HG02981 (cell line): ENCODE results near the gene TIGAR.

Source experiments
- ATAC-seq: cut with Tn5 transposase; IDR thresholded peaks from one replicate; pipeline ENCODE4 v1.9.1; 2021; ENCODE audit warnings: mild to moderate bottlenecking, moderate library complexity; ENCODE audit not compliant: unreplicated experiment

The TIGAR gene

GRCh38 chr12:4301932-4302501 is 19.0 kb upstream of the TIGAR start:
- no peak for ATAC-seq

DNA sequence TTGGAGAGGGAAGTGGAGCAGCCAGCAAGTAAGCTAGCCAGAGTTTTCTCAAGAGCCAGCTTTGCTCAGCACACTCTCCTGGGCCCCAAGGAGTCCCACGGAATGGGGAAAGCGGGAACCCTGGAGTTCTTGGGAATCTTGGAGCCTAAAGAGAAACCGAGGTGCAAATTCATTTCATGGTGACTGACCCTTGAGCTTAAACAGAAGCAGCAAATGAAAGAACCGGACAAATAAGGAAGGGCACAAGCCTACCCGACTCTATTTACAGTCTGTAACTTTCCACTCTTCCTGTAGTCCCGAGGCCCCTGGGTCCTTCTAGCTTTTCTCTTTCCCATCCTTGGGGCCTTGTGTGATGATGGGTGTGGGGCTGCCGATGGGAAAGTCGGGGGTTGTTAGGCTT is 18.1 kb upstream of the TIGAR start:
- no peak for ATAC-seq

- ATAC-seq: no peak
Measured at GRCh38 chr12:4303750-4304149, 17.3 kb upstream of the TIGAR start.

- no peak for ATAC-seq
Measured at GRCh38 chr12:4307593-4308333, 13.2 kb upstream of the TIGAR start.

- ATAC-seq: no peak
Measured at GRCh38 chr12:4308334-4308950, 12.6 kb upstream of the TIGAR start.

- ATAC-seq: no peak
Measured at GRCh38 chr12:4311776-4312175, 9.2 kb upstream of the TIGAR start.

GRCh38 chr12:4312251-4312650 is 8.8 kb upstream of the TIGAR start:
- ATAC-seq: no peak

GRCh38 chr12:4320497-4320852 is 538 bp upstream of the TIGAR start:
- ATAC-seq: peak; percentile 24

- ATAC-seq: no peak
Measured at GRCh38 chr12:4322726-4323125, 1.7 kb downstream of the TIGAR start.

DNA sequence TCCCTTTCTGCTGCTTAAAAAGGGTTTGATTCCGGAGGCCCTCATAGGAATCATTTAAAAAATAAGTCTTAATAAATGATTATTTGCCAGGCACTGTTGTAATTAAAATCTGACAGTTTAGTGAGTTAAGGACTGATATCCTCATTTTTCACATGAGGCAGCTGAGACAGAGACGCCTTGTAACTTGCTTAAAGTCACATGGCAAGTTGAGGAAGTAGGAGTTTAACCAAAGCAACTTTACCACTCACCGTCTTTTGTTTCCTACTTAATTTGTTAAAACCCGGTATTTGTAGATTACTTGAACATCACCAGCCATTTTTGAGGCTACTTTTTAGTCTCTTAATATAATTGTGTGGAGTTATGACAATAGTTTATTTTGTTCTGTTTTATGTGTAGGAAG is 2.4 kb downstream of the TIGAR start:
- no peak for ATAC-seq

- no peak for ATAC-seq
Measured at GRCh38 chr12:4324366-4324765, 3.4 kb downstream of the TIGAR start.

DNA sequence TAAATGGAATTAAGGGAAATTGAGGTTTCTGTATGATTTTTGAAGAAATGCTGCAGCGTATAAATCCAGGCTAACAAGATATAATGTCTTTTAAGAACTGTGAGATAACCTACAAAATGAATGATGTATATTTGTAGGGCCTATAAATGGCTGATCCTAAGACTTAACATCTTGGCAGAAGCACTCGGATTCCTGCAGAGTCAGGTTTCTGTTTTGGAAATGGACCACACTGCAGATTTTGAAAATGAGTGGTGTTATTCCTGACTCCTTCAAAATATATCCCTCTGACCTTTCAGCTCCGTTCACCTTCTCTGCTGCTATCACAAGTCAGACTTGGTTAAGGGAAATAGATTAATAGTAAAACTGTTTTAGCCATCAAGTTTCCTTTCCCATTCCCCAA is 5.0 kb downstream of the TIGAR start:
- ATAC-seq: no peak

- no peak for ATAC-seq
Measured at GRCh38 chr12:4327293-4327692, 6.3 kb downstream of the TIGAR start.

- no peak for ATAC-seq
Measured at GRCh38 chr12:4330203-4330602, 9.2 kb downstream of the TIGAR start.

DNA sequence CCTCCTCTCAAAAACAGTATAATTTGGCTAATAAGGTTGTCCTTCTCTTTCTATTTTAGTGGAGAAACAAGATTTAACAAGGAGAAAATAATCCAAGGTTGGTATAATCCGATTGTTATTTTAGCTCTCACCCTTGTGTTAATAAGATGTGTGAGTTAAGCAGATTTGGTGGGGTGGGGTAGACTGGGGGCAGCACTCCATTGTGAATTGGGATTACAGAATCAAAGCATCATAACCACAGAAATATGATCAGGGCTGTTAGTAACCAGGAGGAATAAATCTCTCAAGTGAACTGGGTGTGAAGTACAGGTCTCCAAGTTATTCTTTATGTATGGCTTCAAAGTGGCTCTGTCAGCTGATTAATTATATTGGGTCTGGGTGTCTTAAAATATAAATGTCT is 10.2 kb downstream of the TIGAR start:
- ATAC-seq: no peak

- no peak for ATAC-seq
Measured at GRCh38 chr12:4331842-4332241, 10.8 kb downstream of the TIGAR start.

DNA sequence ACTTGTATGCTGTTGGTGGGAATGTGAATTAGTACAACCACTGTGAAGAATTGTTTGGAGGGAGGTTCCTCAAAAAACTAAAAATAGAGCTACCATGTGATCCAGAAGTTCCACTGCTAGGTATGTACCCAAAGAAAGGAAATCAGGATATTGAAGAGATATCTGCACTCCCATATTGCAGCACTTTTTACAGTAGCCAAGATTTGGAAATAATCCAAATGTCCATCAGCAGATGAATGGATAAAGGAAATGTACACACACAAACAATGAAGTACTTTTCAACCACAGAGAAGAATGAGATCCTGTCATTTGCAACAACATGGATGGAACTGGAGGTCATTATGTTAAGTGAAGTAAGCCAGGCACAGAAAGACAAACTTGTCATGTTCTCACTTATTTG is 25.9 kb downstream of the TIGAR start:
- ATAC-seq: no peak

DNA sequence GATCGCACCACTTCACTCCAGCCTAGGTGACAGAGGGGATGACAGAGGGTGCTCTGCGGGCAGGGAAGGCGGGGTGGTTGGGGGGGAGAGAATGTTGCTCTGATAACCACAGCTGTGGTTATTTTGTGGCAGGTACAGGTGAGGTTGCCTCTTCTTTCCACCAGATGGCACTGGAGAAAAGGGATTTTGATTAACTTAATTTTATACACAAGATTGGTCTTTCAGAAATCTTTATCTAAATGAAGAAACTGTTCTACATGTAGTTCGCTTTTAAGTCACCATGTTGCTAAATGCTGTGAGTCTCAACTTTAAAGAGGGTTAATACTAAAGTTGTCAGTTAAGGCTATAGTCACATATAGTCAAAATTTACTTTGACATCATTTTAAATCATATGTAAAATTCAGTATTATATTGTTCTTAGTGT is 32.8 kb downstream of the TIGAR start:
- ATAC-seq: no peak

- ATAC-seq: no peak
Measured at GRCh38 chr12:4355156-4356040, 34.4 kb downstream of the TIGAR start.

GRCh38 chr12:4356041-4356327 is 35.0 kb downstream of the TIGAR start:
- no peak for ATAC-seq

DNA sequence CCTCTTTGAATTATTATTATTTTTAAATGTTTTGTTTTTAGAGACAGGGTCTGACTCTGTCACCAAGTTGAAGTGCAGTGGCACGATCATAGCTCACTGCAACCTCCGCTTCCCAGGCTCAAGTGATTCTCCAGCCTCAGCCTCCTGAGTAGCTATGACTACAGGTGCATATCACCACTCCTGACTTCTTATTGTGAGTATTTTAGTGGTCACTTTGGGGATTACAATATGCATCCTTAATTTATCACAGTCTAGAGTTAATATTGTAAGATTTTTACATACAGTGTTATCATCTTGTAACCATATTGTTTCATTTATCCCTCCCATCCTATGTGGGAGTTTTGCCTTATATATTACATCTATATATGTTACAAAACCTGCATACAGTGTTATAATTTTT is 45.1 kb downstream of the TIGAR start:
- no peak for ATAC-seq

GRCh38 chr12:4369548-4369947 is 48.5 kb downstream of the TIGAR start:
- ATAC-seq: no peak
